Cardiac muscle cell (in vitro differentiated cells and primary cell): ENCODE results near the gene PICK1. TPM values are rescaled to one million over a fixed set of nuclear protein-coding genes. Genes with fewer than 3 reads are reported as not detected.
A peak's percentile ranks its signal among the peaks of the same experiment; 100 is the strongest.

Source experiments
- DNase-seq, 2 donors: peaks; one replicate each; pipeline versions ENCODE4 v3.0.0 to v3.0.0-alpha.2; 2010 to 2017; ENCODE audit warnings: low read depth in 1 of 2, low spot score in 1 of 2
- H3K27ac ChIP-seq: fragments of 200-600 bp; sonication (generic); 2 replicates; pipeline ENCODE4 v1.5.1; 2016
- H3K27me3 ChIP-seq: fragments of 200-600 bp; sonication (generic); 2 replicates; pipeline ENCODE4 v1.6.0; 2016; ENCODE audit warnings: control low read depth
- H3K36me3 ChIP-seq: fragments of 200-600 bp; sonication (generic); 2 replicates; pipeline ENCODE4 v1.5.1; 2016; ENCODE audit warnings: control low read depth
- H3K4me1 ChIP-seq: fragments of 200-600 bp; sonication (generic); 2 replicates; pipeline ENCODE4 v1.8.1; 2017; ENCODE audit warnings: low read depth, mild to moderate bottlenecking, mixed run types
- H3K4me3 ChIP-seq: fragments of 200-600 bp; sonication (generic); 2 replicates; pipeline ENCODE4 v1.5.1; 2016; ENCODE audit warnings: mild to moderate bottlenecking
- H3K9me3 ChIP-seq: fragments of 200-600 bp; sonication (generic); 2 replicates; pipeline ENCODE4 v1.5.1; 2017; ENCODE audit warnings: low read depth, mild to moderate bottlenecking, control low read depth
- CTCF ChIP-seq: IDR thresholded peaks from 2 replicates; pipeline ENCODE4 v1.5.1; 2012; ENCODE audit warnings: low read depth, mild to moderate bottlenecking, low read length
- polyA plus RNA-seq: library from polyadenylated mRNA; unstranded; fragments of >200 nt; fragmentation: Nextera tagmentation; extraction: Ambion mirVana; gene quantifications from 2 replicates; pipeline ENCODE4 v1.2.1, GENCODE V29; 2016
- total RNA-seq: library from RNA; depleted of rRNA; stranded (reverse); fragments of >200 nt; gene quantifications from 2 replicates; pipeline ENCODE4 v1.2.3, GENCODE V29; 2016

The PICK1 gene
- total and polyA plus RNA-seq, 2 experiments from 2014 or later: 57.8 to 60.4 TPM

GRCh38 chr22:38017272-38017920 is 39.8 kb upstream of the PICK1 start:
- H3K4me1 ChIP-seq: no peaks in the 10 kb centered on the region
- no peak overlapping the region for H3K27ac ChIP-seq
- no peaks in the 10 kb centered on the region for H3K27me3 ChIP-seq
- H3K4me3 ChIP-seq: no peak overlapping the region
- no peaks in the 10 kb centered on the region for H3K36me3 ChIP-seq
- peak in 1 of 2 donors; percentile 78 for DNase-seq
- no peaks in the 10 kb centered on the region for H3K9me3 ChIP-seq
- peak; percentile 19 for TF ChIP-seq CTCF

- Histone ChIP-seq H3K27ac (no peak overlapping the region), H3K36me3 (no peaks in the 10 kb centered on the region), H3K9me3 (no peaks in the 10 kb centered on the region), H3K4me1 (no peaks in the 10 kb centered on the region), H3K27me3 (no peaks in the 10 kb centered on the region), H3K4me3 (no peak overlapping the region)
- DNase-seq: no peak
- TF ChIP-seq CTCF: no peak
These were observed 39.0 kb upstream of the PICK1 start for GRCh38 chr22:38017939-38018885.

- Histone ChIP-seq H3K36me3 (no peaks in the 10 kb centered on the region), H3K27me3 (no peaks in the 10 kb centered on the region), H3K4me1 (no peaks in the 10 kb centered on the region), H3K4me3 (no peak overlapping the region), H3K27ac (no peak overlapping the region), H3K9me3 (no peaks in the 10 kb centered on the region)
- DNase-seq: no peak
- TF ChIP-seq CTCF: no peak
These were observed 38.0 kb upstream of the PICK1 start for GRCh38 chr22:38018938-38019827.

GRCh38 chr22:38021206-38021605 is 36.0 kb upstream of the PICK1 start:
- no peak for TF ChIP-seq CTCF
- H3K27me3 ChIP-seq: no peaks in the 10 kb centered on the region
- H3K27ac ChIP-seq: no peak overlapping the region
- H3K4me3 ChIP-seq: no peak overlapping the region
- no peaks in the 10 kb centered on the region for H3K4me1 ChIP-seq
- no peaks in the 10 kb centered on the region for H3K9me3 ChIP-seq
- no peak for DNase-seq
- no peaks in the 10 kb centered on the region for H3K36me3 ChIP-seq

- Histone ChIP-seq H3K27ac (no peak overlapping the region), H3K4me3 (no peak overlapping the region), H3K36me3 (no peaks in the 10 kb centered on the region)
These were observed 34.2 kb upstream of the PICK1 start for GRCh38 chr22:38023045-38023444.

More at GRCh38 chr22:38023045-38023444, 34.2 kb upstream of the PICK1 start:
- H3K4me1 ChIP-seq: no peaks in the 10 kb centered on the region
- no peak for DNase-seq
- H3K27me3 ChIP-seq: no peaks in the 10 kb centered on the region
- no peaks in the 10 kb centered on the region for H3K9me3 ChIP-seq
- TF ChIP-seq CTCF: no peak
